Fibroblast of the aortic adventitia (primary cell): ENCODE measurements around the gene NR1H4. TPM values are rescaled to one million over a fixed set of nuclear protein-coding genes. Genes with fewer than 3 reads are reported as not detected.
"Not testable (repeated sequence)": the region's sequence is repeated elsewhere in the genome, so short reads cannot be mapped to it uniquely, and the experiment has no call there.

Source experiments
- DNase-seq: peaks from one replicate; pipeline ENCODE4 v3.0.0-alpha.2; 2010; ENCODE audit warnings: low read depth
- H3K4me3 ChIP-seq: 2 replicates; pipeline ENCODE4 v1.5.1; 2011; ENCODE audit warnings: low read depth, mild to moderate bottlenecking, control low read depth, low read length, moderate library complexity
- CTCF ChIP-seq: IDR thresholded peaks from 2 replicates; pipeline ENCODE4 v1.5.1; 2011; ENCODE audit warnings: mild to moderate bottlenecking, low read length, control low read depth, inconsistent platforms; ENCODE audit not compliant: insufficient read depth
- total RNA-seq: library from RNA; depleted of rRNA; stranded (reverse); fragments of >200 nt; gene quantifications from 2 replicates; pipeline ENCODE4 v1.2.3, GENCODE V29; 2012; ENCODE audit warnings: low replicate concordance

Gene NR1H4
- total RNA-seq, 1 donor: not detected

- no peak for DNase-seq
- TF ChIP-seq CTCF: no peak
- H3K4me3 ChIP-seq: no peak overlapping the region
Observed at GRCh38 chr12:100579844-100580243, 106.2 kb downstream of the NR1H4 start.

- no peak for TF ChIP-seq CTCF
- no peak for DNase-seq
- no peak overlapping the region for H3K4me3 ChIP-seq
Observed at GRCh38 chr12:100584256-100584655, 110.6 kb downstream of the NR1H4 start.

- H3K4me3 ChIP-seq: no peak overlapping the region
- TF ChIP-seq CTCF: no peak
- no peak for DNase-seq
Observed at GRCh38 chr12:100591979-100592378, 118.3 kb downstream of the NR1H4 start.

GRCh38 chr12:100593490-100593889 lies 119.8 kb downstream of the NR1H4 start:
- DNase-seq: peak; percentile 48
- peak overlapping the region; percentile 52 for H3K4me3 ChIP-seq
- no peak for TF ChIP-seq CTCF

GRCh38 chr12:100601626-100602025 lies 128.0 kb downstream of the NR1H4 start:
- DNase-seq: no peak
- no peak for TF ChIP-seq CTCF
- H3K4me3 ChIP-seq: no peak overlapping the region

- not testable (repeated sequence) for DNase-seq, H3K4me3 ChIP-seq
Observed at GRCh38 chr12:100602997-100603396, 129.3 kb downstream of the NR1H4 start.

- DNase-seq: no peak
- no peak overlapping the region for H3K4me3 ChIP-seq
- no peak for TF ChIP-seq CTCF
Observed at GRCh38 chr12:100608776-100609175, 135.1 kb downstream of the NR1H4 start.
